AG10803 (cell line): ENCODE measurements around the gene SUGCT.

Experiments used
- DNase-seq: peaks from one replicate; pipeline ENCODE4 v3.0.0; 2010; ENCODE audit warnings: low read depth
- H3K4me3 ChIP-seq: 2 replicates; pipeline ENCODE4 v1.5.1; 2011; ENCODE audit warnings: mild to moderate bottlenecking, low read length, control low read depth
- CTCF ChIP-seq: conservative IDR thresholded peaks from 2 replicates; pipeline ENCODE4 v1.5.1; 2011; ENCODE audit warnings: mild to moderate bottlenecking, low read length, control low read depth, inconsistent platforms

SUGCT gene

DNA sequence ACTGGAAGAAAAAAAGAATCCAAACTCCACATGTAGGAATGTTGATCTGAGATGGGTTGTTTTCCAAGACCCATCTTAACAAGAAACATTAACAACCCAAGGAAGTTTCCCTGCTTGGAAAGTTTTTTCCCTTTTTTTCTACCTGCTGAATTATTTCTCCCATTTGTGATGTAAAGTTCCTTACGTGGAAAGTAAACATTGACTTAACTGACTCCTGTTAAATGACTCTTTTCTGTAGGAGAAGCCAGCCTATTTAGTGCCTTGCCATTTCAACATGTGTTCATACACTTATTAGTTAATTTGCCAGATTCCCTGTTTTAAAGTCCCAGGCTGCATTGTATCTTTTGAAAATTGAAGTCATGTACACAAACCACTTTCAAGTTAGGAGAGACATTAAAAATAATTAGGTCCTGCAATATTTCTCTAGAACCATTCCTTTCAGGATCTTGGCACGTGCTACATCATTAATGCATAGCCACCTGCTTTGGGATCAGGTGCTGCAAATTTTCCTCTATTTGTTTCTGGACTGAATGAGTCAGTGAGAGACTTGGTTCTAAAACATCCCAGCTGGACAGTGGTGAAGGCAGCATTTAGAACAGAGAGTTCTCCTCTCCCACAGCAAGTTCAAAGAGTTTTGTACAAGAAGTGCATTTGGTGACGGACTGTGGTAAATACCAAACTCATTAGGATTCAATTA is 698.5 kb downstream of the SUGCT start:
- TF ChIP-seq CTCF: no peak
- DNase-seq: no peak
- H3K4me3 ChIP-seq: no peak overlapping the region

- peak; percentile 30 for DNase-seq
- peak; percentile 52 for TF ChIP-seq CTCF
- H3K4me3 ChIP-seq: no peak overlapping the region
These were observed 699.1 kb downstream of the SUGCT start for GRCh38 chr7:40833888-40834234.

GRCh38 chr7:40836218-40836617 is 701.4 kb downstream of the SUGCT start:
- no peak for TF ChIP-seq CTCF
- no peak for DNase-seq
- no peak overlapping the region for H3K4me3 ChIP-seq

- H3K4me3 ChIP-seq: no peak overlapping the region
- no peak for DNase-seq
- TF ChIP-seq CTCF: no peak
These were observed 705.1 kb downstream of the SUGCT start for GRCh38 chr7:40839881-40840280.

- no peak for TF ChIP-seq CTCF
- H3K4me3 ChIP-seq: no peak overlapping the region
- DNase-seq: no peak
These were observed 706.2 kb downstream of the SUGCT start for GRCh38 chr7:40840990-40841389.

GRCh38 chr7:40842641-40843040 is 707.8 kb downstream of the SUGCT start:
- no peak overlapping the region for H3K4me3 ChIP-seq
- TF ChIP-seq CTCF: no peak
- DNase-seq: no peak

DNA sequence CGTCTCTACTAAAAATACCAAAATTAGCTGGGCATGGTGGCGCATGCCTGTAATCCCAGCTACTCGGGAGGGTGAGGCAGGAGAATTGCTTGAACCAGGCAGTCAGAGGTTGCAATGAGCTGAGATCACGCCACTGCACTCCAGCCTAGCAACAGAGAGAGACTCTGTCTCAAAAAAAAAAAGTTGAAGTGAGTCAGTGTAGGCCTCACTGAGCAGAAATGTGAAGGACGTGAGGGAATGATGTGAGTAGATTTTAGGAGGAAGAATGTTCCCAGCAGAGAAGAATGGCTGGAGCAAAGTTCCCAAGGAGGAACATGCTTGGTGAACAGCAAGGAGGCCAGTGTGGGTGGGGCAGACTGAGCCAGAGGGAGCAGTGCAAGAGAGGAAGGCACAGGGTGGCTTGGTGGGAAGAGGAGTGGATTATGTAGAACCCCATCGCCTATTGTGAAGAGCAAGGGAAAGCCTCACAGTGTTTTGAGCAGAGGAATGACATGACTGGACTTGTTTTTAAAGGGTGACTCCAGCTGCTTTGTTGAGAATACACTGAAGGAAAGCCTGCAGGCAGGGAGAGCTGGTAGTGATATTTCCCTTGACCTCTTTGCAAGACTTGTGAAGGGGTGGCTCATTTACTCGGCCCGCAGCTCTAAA is 708.7 kb downstream of the SUGCT start:
- DNase-seq: peak; percentile 34
- H3K4me3 ChIP-seq: no peak overlapping the region
- TF ChIP-seq CTCF: no peak
